H1 (cell line): ENCODE data around the gene CD72.

ENCODE experiments used
- CEBPB ChIP-seq: IDR thresholded peaks from 2 replicates; pipeline ENCODE4 v1.6.1; 2012; ENCODE audit warnings: low read depth, low read length
- EZH2 ChIP-seq: fragments of 200-600 bp; sonication (generic); IDR thresholded peaks from 2 replicates; pipeline ENCODE4 v1.7.1; 2012; ENCODE audit warnings: low read depth, mild to moderate bottlenecking, moderate library complexity, low read length, inconsistent platforms; ENCODE audit not compliant: severe bottlenecking
- HDAC2 ChIP-seq, 2 experiments: fragments of 300-600 bp in 1 of 2; sonication (generic) in 1 of 2; IDR thresholded peaks; 2 replicates each; pipeline ENCODE4 v1.6.1; 2011 to 2012; ENCODE audit warnings: low read depth in 2 of 2, low read length in 2 of 2, mild to moderate bottlenecking in 2 of 2, moderate library complexity in 2 of 2, borderline replicate concordance in 1 of 2, inconsistent platforms in 1 of 2
- NRF1 ChIP-seq: IDR thresholded peaks from 2 replicates; pipeline ENCODE4 v1.6.1; 2011; ENCODE audit warnings: mild to moderate bottlenecking, low read depth, low read length, improper control_type of control experiment
- PHF8 ChIP-seq: fragments of 200-600 bp; sonication (generic); conservative IDR thresholded peaks from 2 replicates; pipeline ENCODE4 v1.7.1; 2012; ENCODE audit warnings: low read depth, mild to moderate bottlenecking, inconsistent platforms, low read length, moderate library complexity
- POLR2A ChIP-seq, 2 experiments: IDR thresholded peaks; 1 replicate in 1 of 2; 2 replicates in 1 of 2; pipeline ENCODE4 v1.6.1; 2011; ENCODE audit warnings: low read depth in 2 of 2, low read length in 2 of 2, mild to moderate bottlenecking in 2 of 2; ENCODE audit errors: control extremely low read depth in 1 of 2
- POLR2AphosphoS5 ChIP-seq: IDR thresholded peaks from 2 replicates; pipeline ENCODE4 v1.6.1; 2011; ENCODE audit warnings: low read depth, low read length
- SIN3A ChIP-seq, 2 experiments: IDR thresholded peaks in 1 of 2; conservative IDR thresholded peaks in 1 of 2; 2 replicates each; pipeline ENCODE4 v1.6.1; 2011 to 2012; ENCODE audit warnings: low read length in 2 of 2, improper control_type of control experiment in 1 of 2, low read depth in 1 of 2, mild to moderate bottlenecking in 1 of 2
- SP2 ChIP-seq: IDR thresholded peaks from 2 replicates; pipeline ENCODE4 v1.6.1; 2012; ENCODE audit warnings: mild to moderate bottlenecking, low read length, inconsistent platforms
- SRF ChIP-seq: IDR thresholded peaks from 2 replicates; pipeline ENCODE4 v1.6.1; 2011; ENCODE audit warnings: mild to moderate bottlenecking, low read depth, low read length, moderate library complexity
- YY1 ChIP-seq: IDR thresholded peaks from 2 replicates; pipeline ENCODE4 v1.6.1; 2011; ENCODE audit warnings: low read depth, mild to moderate bottlenecking, low read length
- TF ChIP-seq, protein P1 (sequence below): IDR thresholded peaks from 2 replicates; pipeline ENCODE4 v1.6.1; 2011; ENCODE audit warnings: low read length, improper control_type of control experiment
- TF ChIP-seq, protein P2 (sequence below), 3 experiments: IDR thresholded peaks; 1 replicate in 2 of 3; 2 replicates in 1 of 3; pipeline versions ENCODE4 v1.5.1 to v1.6.1; 2011; ENCODE audit warnings: low read length in 3 of 3, mild to moderate bottlenecking in 3 of 3, inconsistent platforms in 2 of 3, low read depth in 1 of 3, moderate library complexity in 1 of 3; ENCODE audit not compliant: insufficient read depth in 1 of 3; ENCODE audit errors: control extremely low read depth in 1 of 3
- TF ChIP-seq, protein P3 (sequence below): IDR thresholded peaks from 2 replicates; pipeline ENCODE4 v1.6.1; 2012; ENCODE audit warnings: inconsistent platforms

DNA sequence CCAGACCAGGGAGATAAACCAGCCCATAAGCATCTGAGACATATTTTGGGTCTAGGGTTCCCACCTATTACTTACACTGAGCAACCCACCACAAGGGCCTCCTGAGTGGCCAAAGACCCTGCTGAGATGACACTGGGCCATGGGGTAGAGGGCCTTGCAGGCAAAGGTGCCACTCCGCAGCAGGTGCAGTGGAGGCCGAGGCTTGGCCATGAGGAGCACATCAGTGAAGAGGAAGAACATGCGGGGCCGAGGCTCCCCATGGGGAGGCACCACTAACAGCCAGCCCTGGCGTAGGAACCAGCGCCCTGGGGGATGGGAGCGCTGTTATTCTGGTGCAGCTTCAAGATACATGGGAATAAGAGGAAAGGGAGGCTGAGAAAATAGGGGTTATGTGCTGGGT lies 44.2 kb upstream of the CD72 start:
- TF ChIP-seq PHF8 (no peak), NRF1 (no peak), EZH2 (no peak), POLR2A (IDR thresholded peaks at IDR 0.05; ENCODE audit: control extremely low read depth in 1 of 2, low read depth in 2 of 2, low read length in 2 of 2) (no peak), SP2 (no peak), SRF (no peak), YY1 (no peak), HDAC2 (IDR thresholded peaks at IDR 0.05; ENCODE audit: borderline replicate concordance in 1 of 2, low read depth in 2 of 2, low read length in 2 of 2) (no peak), POLR2AphosphoS5 (no peak), SIN3A (conservative IDR thresholded peaks at IDR 0.05 in 1 of 2, IDR thresholded peaks at IDR 0.05 in 1 of 2; ENCODE audit: low read depth in 1 of 2, low read length in 2 of 2) (no peak), CEBPB (no peak)
- TF ChIP-seq, protein P1, sequence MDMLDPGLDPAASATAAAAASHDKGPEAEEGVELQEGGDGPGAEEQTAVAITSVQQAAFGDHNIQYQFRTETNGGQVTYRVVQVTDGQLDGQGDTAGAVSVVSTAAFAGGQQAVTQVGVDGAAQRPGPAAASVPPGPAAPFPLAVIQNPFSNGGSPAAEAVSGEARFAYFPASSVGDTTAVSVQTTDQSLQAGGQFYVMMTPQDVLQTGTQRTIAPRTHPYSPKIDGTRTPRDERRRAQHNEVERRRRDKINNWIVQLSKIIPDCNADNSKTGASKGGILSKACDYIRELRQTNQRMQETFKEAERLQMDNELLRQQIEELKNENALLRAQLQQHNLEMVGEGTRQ, result no peak
- TF ChIP-seq, protein P2, sequence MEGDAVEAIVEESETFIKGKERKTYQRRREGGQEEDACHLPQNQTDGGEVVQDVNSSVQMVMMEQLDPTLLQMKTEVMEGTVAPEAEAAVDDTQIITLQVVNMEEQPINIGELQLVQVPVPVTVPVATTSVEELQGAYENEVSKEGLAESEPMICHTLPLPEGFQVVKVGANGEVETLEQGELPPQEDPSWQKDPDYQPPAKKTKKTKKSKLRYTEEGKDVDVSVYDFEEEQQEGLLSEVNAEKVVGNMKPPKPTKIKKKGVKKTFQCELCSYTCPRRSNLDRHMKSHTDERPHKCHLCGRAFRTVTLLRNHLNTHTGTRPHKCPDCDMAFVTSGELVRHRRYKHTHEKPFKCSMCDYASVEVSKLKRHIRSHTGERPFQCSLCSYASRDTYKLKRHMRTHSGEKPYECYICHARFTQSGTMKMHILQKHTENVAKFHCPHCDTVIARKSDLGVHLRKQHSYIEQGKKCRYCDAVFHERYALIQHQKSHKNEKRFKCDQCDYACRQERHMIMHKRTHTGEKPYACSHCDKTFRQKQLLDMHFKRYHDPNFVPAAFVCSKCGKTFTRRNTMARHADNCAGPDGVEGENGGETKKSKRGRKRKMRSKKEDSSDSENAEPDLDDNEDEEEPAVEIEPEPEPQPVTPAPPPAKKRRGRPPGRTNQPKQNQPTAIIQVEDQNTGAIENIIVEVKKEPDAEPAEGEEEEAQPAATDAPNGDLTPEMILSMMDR (IDR thresholded peaks at IDR 0.05; ENCODE audit: control extremely low read depth in 1 of 3, insufficient read depth in 1 of 3, low read depth in 1 of 3, low read length in 3 of 3), result no peak
- TF ChIP-seq, protein P3, sequence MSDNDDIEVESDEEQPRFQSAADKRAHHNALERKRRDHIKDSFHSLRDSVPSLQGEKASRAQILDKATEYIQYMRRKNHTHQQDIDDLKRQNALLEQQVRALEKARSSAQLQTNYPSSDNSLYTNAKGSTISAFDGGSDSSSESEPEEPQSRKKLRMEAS, result no peak
